Activated naive CD8-positive, alpha-beta T cell (primary cell): ENCODE measurements around the gene ACVR1B.

Experiments
- H3K27ac Mint-ChIP-seq: one replicate; pipeline ENCODE4 v1.8.0; 2021; ENCODE audit warnings: mixed read lengths
- H3K27me3 Mint-ChIP-seq: one replicate; pipeline ENCODE4 v1.8.0; 2021; ENCODE audit warnings: mixed read lengths
- H3K36me3 Mint-ChIP-seq: one replicate; pipeline ENCODE4 v1.8.0; 2021; ENCODE audit warnings: mixed read lengths
- H3K4me1 Mint-ChIP-seq: one replicate; pipeline ENCODE4 v1.8.0; 2021; ENCODE audit warnings: low read depth, mixed read lengths
- H3K4me3 Mint-ChIP-seq: one replicate; pipeline ENCODE4 v1.8.0; 2021; ENCODE audit warnings: mild to moderate bottlenecking, mixed read lengths
- H3K9me3 Mint-ChIP-seq: one replicate; pipeline ENCODE4 v1.8.0; 2021; ENCODE audit warnings: low read depth, mixed read lengths

The ACVR1B gene

GRCh38 chr12:52007982-52008510, 56.5 kb downstream of the ACVR1B start:
- Mint-ChIP-seq H3K4me3 (peak overlapping the region; percentile 91), H3K27ac (peak overlapping the region; percentile 84), H3K9me3 (no peaks in the 10 kb centered on the region), H3K27me3 (no peaks in the 10 kb centered on the region), H3K4me1 (peaks cover 22% of the 10 kb centered on the region), H3K36me3 (no peaks in the 10 kb centered on the region)

- H3K9me3 Mint-ChIP-seq, result no peaks in the 10 kb centered on the region
- H3K27ac Mint-ChIP-seq, result no peak overlapping the region
- H3K36me3 Mint-ChIP-seq, result no peaks in the 10 kb centered on the region
- H3K4me3 Mint-ChIP-seq, result no peak overlapping the region
- no peaks in the 10 kb centered on the region for H3K27me3 Mint-ChIP-seq
- peaks cover 23% of the 10 kb centered on the region for H3K4me1 Mint-ChIP-seq
Observed at GRCh38 chr12:52009081-52009751, 57.7 kb downstream of the ACVR1B start.

- Mint-ChIP-seq H3K4me3 (no peak overlapping the region), H3K27ac (no peak overlapping the region), H3K36me3 (no peaks in the 10 kb centered on the region), H3K27me3 (no peaks in the 10 kb centered on the region), H3K9me3 (no peaks in the 10 kb centered on the region), H3K4me1 (peaks cover 23% of the 10 kb centered on the region)
Observed at GRCh38 chr12:52010152-52010622, 58.7 kb downstream of the ACVR1B start.

GRCh38 chr12:52010692-52011601, 59.4 kb downstream of the ACVR1B start:
- H3K9me3 Mint-ChIP-seq, result no peaks in the 10 kb centered on the region
- H3K27me3 Mint-ChIP-seq, result no peaks in the 10 kb centered on the region
- H3K36me3 Mint-ChIP-seq, result no peaks in the 10 kb centered on the region
- H3K4me3 Mint-ChIP-seq, result no peak overlapping the region
- H3K4me1 Mint-ChIP-seq, result peaks cover 20% of the 10 kb centered on the region
- H3K27ac Mint-ChIP-seq, result no peak overlapping the region

GRCh38 chr12:52011602-52012214, 60.2 kb downstream of the ACVR1B start:
- Mint-ChIP-seq H3K4me3 (no peak overlapping the region), H3K9me3 (no peaks in the 10 kb centered on the region), H3K27me3 (no peaks in the 10 kb centered on the region), H3K4me1 (peaks cover 17% of the 10 kb centered on the region), H3K36me3 (no peaks in the 10 kb centered on the region), H3K27ac (no peak overlapping the region)

GRCh38 chr12:52013626-52014310, 62.3 kb downstream of the ACVR1B start:
- Mint-ChIP-seq H3K9me3 (no peaks in the 10 kb centered on the region), H3K4me1 (peaks cover 7% of the 10 kb centered on the region), H3K4me3 (no peak overlapping the region), H3K27me3 (no peaks in the 10 kb centered on the region), H3K36me3 (no peaks in the 10 kb centered on the region), H3K27ac (peak overlapping the region; percentile 58)

GRCh38 chr12:52014567-52015530, 63.4 kb downstream of the ACVR1B start:
- Mint-ChIP-seq H3K4me3 (no peak overlapping the region), H3K27ac (no peak overlapping the region), H3K36me3 (no peaks in the 10 kb centered on the region), H3K4me1 (peaks cover 1% of the 10 kb centered on the region), H3K9me3 (no peaks in the 10 kb centered on the region), H3K27me3 (no peaks in the 10 kb centered on the region)

GRCh38 chr12:52015532-52016041, 64.1 kb downstream of the ACVR1B start:
- H3K27me3 Mint-ChIP-seq, result no peaks in the 10 kb centered on the region
- no peak overlapping the region for H3K4me3 Mint-ChIP-seq
- H3K27ac Mint-ChIP-seq, result no peak overlapping the region
- H3K9me3 Mint-ChIP-seq, result no peaks in the 10 kb centered on the region
- peaks cover 8% of the 10 kb centered on the region for H3K4me1 Mint-ChIP-seq
- H3K36me3 Mint-ChIP-seq, result no peaks in the 10 kb centered on the region

- Mint-ChIP-seq H3K9me3 (no peaks in the 10 kb centered on the region), H3K4me3 (no peak overlapping the region), H3K27ac (no peak overlapping the region)
Observed at GRCh38 chr12:52018433-52019112, 67.1 kb downstream of the ACVR1B start.

GRCh38 chr12:52019113-52019770, 67.7 kb downstream of the ACVR1B start:
- Mint-ChIP-seq H3K36me3 (no peaks in the 10 kb centered on the region), H3K4me1 (peaks cover 24% of the 10 kb centered on the region), H3K4me3 (no peak overlapping the region), H3K27ac (no peak overlapping the region), H3K9me3 (no peaks in the 10 kb centered on the region), H3K27me3 (no peaks in the 10 kb centered on the region)

More at GRCh38 chr12:52018433-52019112, 67.1 kb downstream of the ACVR1B start:
- Mint-ChIP-seq H3K36me3 (no peaks in the 10 kb centered on the region), H3K27me3 (no peaks in the 10 kb centered on the region), H3K4me1 (peaks cover 21% of the 10 kb centered on the region)

GRCh38 chr12:52020539-52021336, 69.2 kb downstream of the ACVR1B start:
- H3K27me3 Mint-ChIP-seq, result no peaks in the 10 kb centered on the region
- H3K9me3 Mint-ChIP-seq, result no peaks in the 10 kb centered on the region
- no peaks in the 10 kb centered on the region for H3K36me3 Mint-ChIP-seq
- no peak overlapping the region for H3K27ac Mint-ChIP-seq
- H3K4me1 Mint-ChIP-seq, result peaks cover 39% of the 10 kb centered on the region
- H3K4me3 Mint-ChIP-seq, result no peak overlapping the region

- H3K4me3 Mint-ChIP-seq, result peak overlapping the region; percentile 80
- peaks cover 47% of the 10 kb centered on the region for H3K4me1 Mint-ChIP-seq
- no peaks in the 10 kb centered on the region for H3K9me3 Mint-ChIP-seq
- H3K36me3 Mint-ChIP-seq, result no peaks in the 10 kb centered on the region
- no peak overlapping the region for H3K27ac Mint-ChIP-seq
- no peaks in the 10 kb centered on the region for H3K27me3 Mint-ChIP-seq
Observed at GRCh38 chr12:52022841-52023181, 71.3 kb downstream of the ACVR1B start.
